Smooth muscle cell (in vitro differentiated cells): ENCODE measurements around the gene RBFOX2. TPM values are rescaled to one million over a fixed set of nuclear protein-coding genes. Genes with fewer than 3 reads are reported as not detected.

Experiments
- DNase-seq: peaks from one replicate; lab custom pipeline; 2025; ENCODE audit not compliant: unreplicated experiment; lab: John Stamatoyannopoulos, UW
- H2AFZ ChIP-seq: fragments of 200-600 bp; sonication (generic); 2 replicates; pipeline ENCODE4 v1.6.0; 2016; ENCODE audit warnings: antibody characterized with exemption, low read depth, mild to moderate bottlenecking
- H3F3A ChIP-seq: fragments of 200-600 bp; sonication (generic); 2 replicates; pipeline ENCODE4 v1.6.0; 2017; ENCODE audit warnings: antibody characterized with exemption, low read depth
- H3K27ac ChIP-seq: fragments of 200-600 bp; sonication (generic); 2 replicates; pipeline ENCODE4 v1.5.1; 2016; ENCODE audit warnings: low read depth, mild to moderate bottlenecking
- H3K27me3 ChIP-seq: fragments of 200-600 bp; sonication (generic); 2 replicates; pipeline ENCODE4 v1.6.1; 2016; ENCODE audit warnings: low read depth, mild to moderate bottlenecking
- H3K36me3 ChIP-seq: fragments of 200-600 bp; sonication (generic); 2 replicates; pipeline ENCODE4 v1.5.1; 2016; ENCODE audit warnings: low read depth
- H3K4me1 ChIP-seq: fragments of 200-600 bp; sonication (generic); 2 replicates; pipeline ENCODE4 v1.5.1; 2016; ENCODE audit warnings: low read depth
- H3K4me2 ChIP-seq: fragments of 200-600 bp; sonication (generic); 2 replicates; pipeline ENCODE4 v1.6.0; 2016; ENCODE audit warnings: mild to moderate bottlenecking
- H3K4me3 ChIP-seq: fragments of 200-600 bp; sonication (generic); 2 replicates; pipeline ENCODE4 v1.5.1; 2016; ENCODE audit warnings: mild to moderate bottlenecking
- H3K79me2 ChIP-seq: fragments of 200-600 bp; sonication (generic); 2 replicates; pipeline ENCODE4 v1.6.0; 2016; ENCODE audit warnings: low read depth, mild to moderate bottlenecking
- H3K9ac ChIP-seq: fragments of 200-600 bp; sonication (generic); 2 replicates; pipeline ENCODE4 v1.6.0; 2016; ENCODE audit warnings: low read depth
- H3K9me3 ChIP-seq: fragments of 200-600 bp; sonication (generic); replicated peaks from 2 replicates; pipeline ENCODE4 v1.5.1; 2016; ENCODE audit warnings: low read depth
- H4K20me1 ChIP-seq: fragments of 200-600 bp; sonication (generic); 2 replicates; pipeline ENCODE4 v1.6.0; 2016; ENCODE audit warnings: low read depth
- CTCF ChIP-seq: fragments of 200-600 bp; sonication (generic); IDR thresholded peaks from 2 replicates; pipeline ENCODE4 v1.5.1; 2017; ENCODE audit warnings: borderline replicate concordance, mild to moderate bottlenecking, antibody characterized with exemption; ENCODE audit not compliant: insufficient read depth, poor library complexity, severe bottlenecking
- WGBS: methylation state at CpG from one replicate; pipeline ENCODE4 v1.1.7; 2016; ENCODE audit warnings: low lambda C conversion rate; 5-methylcytosine and 5-hydroxymethylcytosine counted together
- polyA plus RNA-seq: library from polyadenylated mRNA; unstranded; fragments of >200 nt; fragmentation: Nextera tagmentation; extraction: Ambion mirVana; gene quantifications from 2 replicates; pipeline ENCODE4 v1.2.1, GENCODE V29; 2016
- total RNA-seq: library from RNA; depleted of rRNA; stranded (reverse); fragments of >200 nt; gene quantifications from 2 replicates; pipeline ENCODE4 v1.2.3, GENCODE V29; 2014

RBFOX2 gene
- total and polyA plus RNA-seq, 2 experiments from 2014 or later: 128 to 144 TPM

GRCh38 chr22:36067235-36067558, 38.6 kb upstream of the RBFOX2 start:
- H3K4me2 ChIP-seq: no peak overlapping the region
- no peaks in the 10 kb centered on the region for H4K20me1 ChIP-seq
- H3K27me3 ChIP-seq: no peaks in the 10 kb centered on the region
- no peak overlapping the region for H3K4me3 ChIP-seq
- no peaks in the 10 kb centered on the region for H3K79me2 ChIP-seq
- H2AFZ ChIP-seq: no peak overlapping the region
- TF ChIP-seq CTCF: no peak
- H3K4me1 ChIP-seq: peaks cover 7% of the 10 kb centered on the region
- no peak for DNase-seq
- no peak overlapping the region for H3K9ac ChIP-seq
- no peaks in the 10 kb centered on the region for H3K36me3 ChIP-seq
- H3K9me3 ChIP-seq: no peaks in the 10 kb centered on the region
- H3F3A ChIP-seq: peaks cover 17% of the 10 kb centered on the region
- no peak overlapping the region for H3K27ac ChIP-seq

GRCh38 chr22:36065775-36066544, 37.3 kb upstream of the RBFOX2 start:
- Histone ChIP-seq H3K9ac (peak overlapping the region; percentile 73), H4K20me1 (no peaks in the 10 kb centered on the region), H3K36me3 (no peaks in the 10 kb centered on the region), H3K9me3 (no peaks in the 10 kb centered on the region), H3K27me3 (no peaks in the 10 kb centered on the region), H3K79me2 (no peaks in the 10 kb centered on the region), H3K4me3 (peak overlapping the region; percentile 50), H3K27ac (peak overlapping the region; percentile 77), H2AFZ (peak overlapping the region; percentile 82), H3F3A (peaks cover 17% of the 10 kb centered on the region), H3K4me2 (peak overlapping the region; percentile 81), H3K4me1 (peaks cover 7% of the 10 kb centered on the region)
- DNase-seq: peak; percentile 77
- 7% methylated on average over 54 of the region's 54 CpGs for WGBS
- peak; percentile 100 for TF ChIP-seq CTCF

GRCh38 chr22:36065462-36065774, 36.8 kb upstream of the RBFOX2 start:
- H3K27me3 ChIP-seq: no peaks in the 10 kb centered on the region
- peak overlapping the region; percentile 81 for H3K4me2 ChIP-seq
- H3F3A ChIP-seq: peaks cover 17% of the 10 kb centered on the region
- no peaks in the 10 kb centered on the region for H3K36me3 ChIP-seq
- no peak for DNase-seq
- peaks cover 7% of the 10 kb centered on the region for H3K4me1 ChIP-seq
- peak overlapping the region; percentile 82 for H2AFZ ChIP-seq
- no peaks in the 10 kb centered on the region for H3K9me3 ChIP-seq
- TF ChIP-seq CTCF: no peak
- H4K20me1 ChIP-seq: no peaks in the 10 kb centered on the region
- peak overlapping the region; percentile 73 for H3K9ac ChIP-seq
- H3K4me3 ChIP-seq: peak overlapping the region; percentile 50
- H3K27ac ChIP-seq: peak overlapping the region; percentile 77
- H3K79me2 ChIP-seq: no peaks in the 10 kb centered on the region
- 4% methylated on average over 5 of the region's 5 CpGs for WGBS

GRCh38 chr22:36064358-36064757, 35.7 kb upstream of the RBFOX2 start:
- WGBS: 96% methylated on average over 5 of the region's 5 CpGs
- no peak for TF ChIP-seq CTCF
- Histone ChIP-seq H3K4me2 (no peak overlapping the region), H3F3A (peaks cover 17% of the 10 kb centered on the region), H3K27ac (no peak overlapping the region), H4K20me1 (no peaks in the 10 kb centered on the region), H2AFZ (no peak overlapping the region), H3K4me1 (peaks cover 7% of the 10 kb centered on the region), H3K4me3 (no peak overlapping the region), H3K9ac (no peak overlapping the region), H3K79me2 (no peaks in the 10 kb centered on the region), H3K36me3 (no peaks in the 10 kb centered on the region), H3K27me3 (no peaks in the 10 kb centered on the region), H3K9me3 (no peaks in the 10 kb centered on the region)
- DNase-seq: no peak
